Mammary epithelial cell (primary cell): ENCODE data around the gene POC1A.

Source experiments
- EZH2 ChIP-seq: IDR thresholded peaks from 2 replicates; pipeline ENCODE4 v1.6.1; 2012; ENCODE audit warnings: low read length, inconsistent platforms, borderline replicate concordance
- TF ChIP-seq, protein P1 (sequence below), 2 donors: IDR thresholded peaks in 1 of 2; conservative IDR thresholded peaks in 1 of 2; 2 replicates each; pipeline ENCODE4 v1.5.1; 2011 to 2012; ENCODE audit warnings: inconsistent platforms in 2 of 2, low read length in 2 of 2, mild to moderate bottlenecking in 2 of 2, control low read depth in 1 of 2, low read depth in 1 of 2; ENCODE audit not compliant: insufficient read depth in 1 of 2; ENCODE audit errors: extremely low read depth in 1 of 2

DNA sequence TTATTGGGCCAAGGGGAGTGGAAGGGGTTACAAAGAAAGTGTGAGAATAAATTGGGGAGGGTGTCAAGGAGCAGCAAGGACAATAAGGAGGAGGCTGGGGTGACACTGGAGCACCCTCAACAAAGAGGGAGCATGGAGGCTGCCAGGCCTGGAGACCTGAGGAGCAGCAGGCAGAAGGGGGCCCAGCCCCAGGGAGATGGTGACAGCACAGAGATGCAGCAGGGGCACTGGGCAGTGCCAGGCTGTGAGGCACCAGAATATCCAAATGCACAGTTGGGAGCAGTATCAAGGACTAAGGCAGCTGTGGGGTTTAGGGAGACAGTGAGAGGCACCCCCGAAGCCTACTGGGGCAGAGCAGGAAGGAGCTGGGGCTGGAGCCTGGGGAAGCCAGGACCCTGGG, 24.3 kb upstream of the POC1A start:
- TF ChIP-seq, protein P1, sequence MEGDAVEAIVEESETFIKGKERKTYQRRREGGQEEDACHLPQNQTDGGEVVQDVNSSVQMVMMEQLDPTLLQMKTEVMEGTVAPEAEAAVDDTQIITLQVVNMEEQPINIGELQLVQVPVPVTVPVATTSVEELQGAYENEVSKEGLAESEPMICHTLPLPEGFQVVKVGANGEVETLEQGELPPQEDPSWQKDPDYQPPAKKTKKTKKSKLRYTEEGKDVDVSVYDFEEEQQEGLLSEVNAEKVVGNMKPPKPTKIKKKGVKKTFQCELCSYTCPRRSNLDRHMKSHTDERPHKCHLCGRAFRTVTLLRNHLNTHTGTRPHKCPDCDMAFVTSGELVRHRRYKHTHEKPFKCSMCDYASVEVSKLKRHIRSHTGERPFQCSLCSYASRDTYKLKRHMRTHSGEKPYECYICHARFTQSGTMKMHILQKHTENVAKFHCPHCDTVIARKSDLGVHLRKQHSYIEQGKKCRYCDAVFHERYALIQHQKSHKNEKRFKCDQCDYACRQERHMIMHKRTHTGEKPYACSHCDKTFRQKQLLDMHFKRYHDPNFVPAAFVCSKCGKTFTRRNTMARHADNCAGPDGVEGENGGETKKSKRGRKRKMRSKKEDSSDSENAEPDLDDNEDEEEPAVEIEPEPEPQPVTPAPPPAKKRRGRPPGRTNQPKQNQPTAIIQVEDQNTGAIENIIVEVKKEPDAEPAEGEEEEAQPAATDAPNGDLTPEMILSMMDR (conservative IDR thresholded peaks at IDR 0.05 in 1 of 2, IDR thresholded peaks at IDR 0.05 in 1 of 2; ENCODE audit: extremely low read depth in 1 of 2, insufficient read depth in 1 of 2, low read depth in 1 of 2, low read length in 2 of 2): no peak
- TF ChIP-seq EZH2: no peak
